ENCODE results near the gene FAM174C.

Gene FAM174C

DNA sequence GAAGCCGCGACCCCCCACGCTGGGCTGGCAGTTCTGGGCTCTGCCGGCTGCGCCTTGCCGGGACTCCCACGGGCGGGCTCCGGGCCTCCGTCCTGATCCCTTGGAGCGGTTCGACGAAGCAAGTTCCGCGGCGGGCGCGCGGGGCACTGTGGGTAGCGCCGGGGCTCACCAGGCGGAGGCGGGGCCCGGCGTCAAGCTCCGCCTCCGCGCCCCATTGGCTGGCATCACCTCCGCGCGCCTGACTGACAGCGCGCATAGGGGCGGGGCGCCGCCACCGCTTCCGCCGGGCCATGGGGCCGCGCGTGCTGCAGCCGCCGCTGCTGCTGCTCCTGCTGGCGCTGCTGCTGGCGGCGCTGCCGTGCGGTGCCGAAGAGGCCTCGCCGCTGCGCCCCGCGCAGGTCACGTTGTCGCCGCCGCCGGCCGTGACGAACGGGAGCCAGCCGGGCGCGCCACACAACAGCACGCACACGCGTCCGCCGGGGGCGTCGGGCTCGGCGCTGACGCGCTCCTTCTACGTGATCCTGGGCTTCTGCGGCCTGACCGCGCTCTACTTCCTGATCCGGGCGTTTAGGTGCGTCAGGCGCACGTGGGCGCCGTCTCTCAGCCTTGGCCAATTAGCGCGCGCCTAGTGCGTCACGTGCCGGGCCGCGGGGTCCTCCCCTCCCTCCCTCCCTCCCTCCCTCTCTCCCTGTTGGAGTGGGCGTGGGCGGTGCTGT lies at the start of gene FAM174C:
TSS of gene FAM174C (plus strand) at position 271 of the 716 bp plus-strand sequence. CDS start at position 291, 20 bp downstream.
- DNase-seq (ENCODE audit: low spot score): peak; percentile 95

GRCh38 chr19:1226227-1226518 lies 49.2 kb upstream of the FAM174C start:
- DNase-seq (ENCODE audit: low spot score): no peak

DNA sequence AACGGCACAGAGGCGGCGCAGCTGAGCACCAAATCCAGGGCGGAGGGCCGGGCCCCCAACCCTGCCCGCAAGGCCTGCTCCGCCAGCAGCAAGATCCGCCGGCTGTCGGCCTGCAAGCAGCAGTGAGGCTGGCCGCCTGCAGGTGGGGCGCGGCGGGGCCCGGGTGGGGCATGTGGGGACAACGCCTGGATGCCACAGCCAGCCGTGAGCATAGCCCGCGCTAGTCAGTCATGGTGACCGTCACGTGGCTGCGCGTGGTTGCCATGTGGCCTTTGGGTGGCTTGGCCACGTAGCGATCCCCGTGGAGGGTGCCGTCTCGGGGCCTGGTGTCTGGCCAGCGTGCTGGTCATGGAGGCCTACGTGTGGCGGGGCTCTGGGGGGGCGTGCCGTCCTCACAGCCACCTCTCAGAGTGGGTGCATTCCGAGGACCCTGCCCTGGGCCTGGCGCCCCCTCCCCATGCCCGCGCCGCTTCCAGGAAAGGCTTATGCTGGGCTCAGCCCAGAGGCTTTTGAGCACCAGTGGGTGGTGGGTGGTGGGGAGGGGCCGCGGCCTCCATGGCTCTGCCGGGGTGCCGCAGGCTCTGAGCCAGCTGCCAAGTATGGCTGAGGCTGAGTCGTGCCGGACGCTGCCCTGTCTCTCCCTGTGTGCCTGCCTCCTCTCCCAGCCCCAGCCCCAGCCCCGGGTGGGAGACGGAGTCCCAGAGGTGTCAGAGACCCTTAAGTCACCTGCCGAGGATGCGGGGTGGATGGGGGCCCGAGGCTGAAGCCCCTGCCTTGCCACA lies 48.6 kb upstream of the FAM174C start:
- no peak for DNase-seq (ENCODE audit: low spot score)

- DNase-seq (ENCODE audit: low spot score): no peak
Observed at GRCh38 chr19:1227304-1228054, 47.9 kb upstream of the FAM174C start.

- DNase-seq (ENCODE audit: low spot score): no peak
Observed at GRCh38 chr19:1228161-1228957, 47.0 kb upstream of the FAM174C start.

DNA sequence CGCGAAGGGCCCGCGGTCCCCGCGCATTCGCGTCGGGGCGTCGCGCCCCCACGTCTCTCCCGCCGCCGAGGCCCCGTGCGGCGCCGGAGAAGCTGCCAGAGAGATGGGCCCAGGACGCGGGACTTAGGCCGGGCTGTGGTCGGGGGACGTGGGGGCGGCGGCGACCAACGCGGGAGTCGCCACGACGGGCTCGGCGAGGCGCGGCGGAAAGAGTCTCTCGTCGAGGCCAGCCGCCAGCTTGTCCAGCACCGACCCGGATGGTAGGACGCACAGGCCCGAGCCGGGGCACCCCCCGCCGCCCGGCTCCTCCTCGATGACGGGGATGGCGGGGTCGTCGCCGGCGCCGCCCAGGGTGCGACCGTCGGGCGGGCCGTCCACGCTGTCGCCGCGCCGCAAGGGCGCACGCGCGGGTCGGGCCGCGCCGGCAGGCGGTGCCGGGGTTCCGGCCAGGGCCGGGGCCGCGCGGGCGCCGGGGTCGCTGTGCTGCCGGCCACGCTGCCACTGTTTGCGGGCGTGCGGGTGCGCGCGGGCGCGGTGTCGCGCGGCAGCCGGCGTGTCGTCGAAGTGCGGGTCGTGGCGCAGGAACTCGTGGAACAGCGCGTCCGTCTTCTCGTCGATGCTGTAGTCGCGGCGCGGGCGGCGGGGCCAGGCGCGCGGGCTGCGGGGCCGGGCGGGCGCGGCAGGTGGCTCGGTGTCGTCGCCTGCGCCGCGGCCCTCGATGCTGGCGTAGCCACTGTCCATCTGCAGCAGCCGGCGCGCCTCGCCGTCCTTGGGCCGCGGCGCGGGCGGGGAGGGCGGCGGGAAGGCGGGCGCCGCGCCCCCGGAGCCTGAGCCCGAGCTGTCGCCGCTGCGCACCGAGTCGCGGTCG lies 46.0 kb upstream of the FAM174C start:
- no peak for DNase-seq (ENCODE audit: low spot score)

GRCh38 chr19:1229924-1230782 lies 45.2 kb upstream of the FAM174C start:
- no peak for DNase-seq (ENCODE audit: low spot score)

- DNase-seq (ENCODE audit: low spot score): no peak
Observed at GRCh38 chr19:1230783-1231489, 44.4 kb upstream of the FAM174C start.

- DNase-seq (ENCODE audit: low spot score): no peak
Observed at GRCh38 chr19:1231729-1232637, 43.3 kb upstream of the FAM174C start.

DNA sequence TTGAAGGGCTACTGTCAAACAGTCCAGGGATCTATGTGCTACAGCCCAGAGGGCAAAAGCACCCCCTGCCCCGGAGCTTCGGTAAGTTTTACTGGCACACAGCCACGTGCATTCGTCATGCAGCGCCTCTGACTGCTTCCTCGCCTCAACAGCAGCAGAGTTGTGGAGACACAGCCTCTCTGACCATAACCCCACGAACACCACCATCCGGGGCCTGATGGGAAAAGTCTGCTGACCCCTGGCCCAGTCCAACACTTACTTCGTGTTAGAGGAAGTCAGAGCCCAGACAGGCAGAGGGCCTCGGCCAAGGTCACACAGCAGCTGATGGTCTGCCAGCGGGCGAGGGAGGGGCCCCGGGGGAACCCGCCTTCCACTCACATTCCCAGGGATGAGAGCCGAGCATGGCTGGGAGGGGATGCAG lies 42.7 kb upstream of the FAM174C start:
- DNase-seq (ENCODE audit: low spot score): no peak

GRCh38 chr19:1233115-1233667 lies 42.1 kb upstream of the FAM174C start:
- DNase-seq (ENCODE audit: low spot score): no peak

- DNase-seq (ENCODE audit: low spot score): no peak
Observed at GRCh38 chr19:1234051-1234954, 41.0 kb upstream of the FAM174C start.

DNA sequence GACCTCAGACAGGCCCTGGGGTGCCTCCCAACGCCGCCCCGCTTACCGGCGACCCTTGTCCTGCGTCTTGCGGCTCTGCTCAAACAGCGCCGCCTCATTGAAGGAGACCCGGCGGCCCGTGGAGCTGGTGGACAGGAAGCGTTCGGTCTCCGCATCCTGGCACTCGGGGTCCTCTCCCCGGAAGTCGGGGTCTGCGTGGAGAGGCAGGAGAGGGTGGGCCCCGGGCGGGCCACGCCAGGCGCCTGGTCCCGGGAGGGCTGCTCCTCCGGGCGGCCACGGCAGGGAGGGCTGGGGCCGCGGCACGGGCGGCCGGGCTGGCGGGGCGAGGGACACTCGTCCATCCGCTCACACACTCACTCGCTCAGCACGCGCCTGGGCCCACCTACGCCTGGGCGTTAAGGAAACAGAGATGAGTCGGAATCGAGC lies 40.4 kb upstream of the FAM174C start:
- no peak for DNase-seq (ENCODE audit: low spot score)

DNA sequence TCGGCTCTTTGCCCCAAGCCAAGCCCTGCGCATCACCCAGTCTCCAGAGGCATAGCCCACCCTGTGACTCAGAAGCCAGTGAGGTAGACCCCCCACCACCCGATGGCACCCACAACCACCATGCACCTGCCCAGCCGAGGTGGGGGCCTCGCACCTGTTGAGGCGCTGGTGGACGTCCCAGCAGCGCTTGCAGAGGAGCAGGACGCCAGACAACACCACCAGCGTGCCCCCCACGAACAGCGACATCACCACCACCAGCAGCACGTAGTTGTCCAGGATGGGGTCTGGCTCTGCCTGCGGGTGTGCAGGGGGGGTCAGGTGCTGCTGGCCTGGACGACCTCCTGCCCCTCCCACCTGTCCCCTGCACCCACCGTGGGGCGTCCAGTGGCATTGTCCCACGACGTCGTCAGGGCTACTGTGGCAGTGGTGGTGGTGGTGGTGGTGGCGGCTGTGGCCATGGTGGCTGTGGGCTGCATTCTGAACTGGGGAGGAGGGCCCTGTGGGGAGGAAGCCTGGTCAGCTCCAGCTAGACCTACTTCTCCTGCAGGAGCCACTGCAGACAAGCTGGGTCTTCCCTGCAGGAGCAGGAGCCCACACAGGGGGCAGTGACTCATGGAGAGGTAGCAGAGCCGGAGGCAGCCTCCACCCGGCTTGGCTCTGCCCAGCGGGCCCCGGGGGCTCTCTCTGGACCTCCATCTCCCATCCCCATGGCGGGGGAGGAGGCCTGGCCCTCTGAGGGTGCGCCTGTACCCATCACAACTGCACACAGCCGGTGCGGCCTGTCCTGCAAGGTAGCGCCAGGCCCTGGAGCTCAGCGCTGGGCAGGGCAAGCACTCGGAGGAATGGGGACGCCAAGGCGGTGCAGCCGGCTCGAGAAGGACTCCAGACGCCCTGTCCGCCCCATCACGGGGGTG lies 39.4 kb upstream of the FAM174C start:
- no peak for DNase-seq (ENCODE audit: low spot score)

DNA sequence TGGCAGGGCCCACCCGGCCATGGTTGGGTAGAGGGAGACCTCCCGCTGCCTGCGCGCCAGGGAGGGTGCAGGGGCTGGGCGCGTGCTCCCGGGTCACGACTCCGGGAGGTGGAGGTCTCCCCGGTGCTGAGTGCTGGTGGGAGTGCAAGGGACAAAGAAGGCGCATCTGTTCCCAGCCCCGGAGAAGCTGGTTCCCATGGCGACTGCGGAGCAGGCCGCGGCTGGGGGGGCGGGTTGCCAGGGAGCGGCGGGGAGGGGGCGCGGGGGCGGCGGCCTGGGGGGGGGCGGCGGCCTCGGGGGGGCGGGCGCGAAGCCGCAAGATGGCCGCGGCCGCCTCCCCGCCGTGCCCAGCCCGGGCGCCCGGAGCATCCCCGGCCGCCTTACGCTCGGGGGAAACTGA lies 38.8 kb upstream of the FAM174C start:
- no peak for DNase-seq (ENCODE audit: low spot score)

Data from COLO829 (cell line).